GM19397 (cell line): ENCODE data around the gene ADGRG3.

Source experiments
- ATAC-seq: cut with Tn5 transposase; IDR thresholded peaks from one replicate; pipeline ENCODE4 v1.9.1; 2021; ENCODE audit warnings: mild to moderate bottlenecking, moderate library complexity; ENCODE audit not compliant: unreplicated experiment

ADGRG3 gene

GRCh38 chr16:57694725-57695679 lies 26.9 kb downstream of the ADGRG3 start, which contains the start of gene DRC7:
DRC7 (plus strand) TSS chr16:57694806; CDS start chr16:57697950, 3,144 bp downstream.
- ATAC-seq: no peak

GRCh38 chr16:57695680-57696069 lies 27.6 kb downstream of the ADGRG3 start:
- ATAC-seq: no peak

DNA sequence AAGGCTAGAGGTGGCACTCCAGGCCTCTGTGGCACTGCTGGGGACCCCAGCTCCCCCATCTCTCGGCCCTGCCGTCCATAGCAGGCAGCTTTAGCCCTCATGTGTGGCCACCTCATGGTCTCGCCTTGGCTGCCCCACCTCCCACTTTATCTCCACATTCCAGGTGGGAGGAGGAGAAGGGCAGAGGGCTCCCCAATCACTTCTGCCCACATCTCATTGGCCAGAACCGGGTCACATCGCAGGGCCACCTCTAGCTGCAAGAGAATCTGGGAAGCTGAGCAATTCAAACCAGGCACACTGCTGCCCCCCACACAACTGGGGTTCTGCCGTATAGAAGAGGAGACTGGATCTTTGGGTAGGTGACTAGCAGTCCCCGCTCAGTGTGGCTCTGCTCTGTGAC lies 28.1 kb downstream of the ADGRG3 start:
- ATAC-seq: no peak

GRCh38 chr16:57697896-57698537 lies 29.9 kb downstream of the ADGRG3 start:
- ATAC-seq: no peak

DNA sequence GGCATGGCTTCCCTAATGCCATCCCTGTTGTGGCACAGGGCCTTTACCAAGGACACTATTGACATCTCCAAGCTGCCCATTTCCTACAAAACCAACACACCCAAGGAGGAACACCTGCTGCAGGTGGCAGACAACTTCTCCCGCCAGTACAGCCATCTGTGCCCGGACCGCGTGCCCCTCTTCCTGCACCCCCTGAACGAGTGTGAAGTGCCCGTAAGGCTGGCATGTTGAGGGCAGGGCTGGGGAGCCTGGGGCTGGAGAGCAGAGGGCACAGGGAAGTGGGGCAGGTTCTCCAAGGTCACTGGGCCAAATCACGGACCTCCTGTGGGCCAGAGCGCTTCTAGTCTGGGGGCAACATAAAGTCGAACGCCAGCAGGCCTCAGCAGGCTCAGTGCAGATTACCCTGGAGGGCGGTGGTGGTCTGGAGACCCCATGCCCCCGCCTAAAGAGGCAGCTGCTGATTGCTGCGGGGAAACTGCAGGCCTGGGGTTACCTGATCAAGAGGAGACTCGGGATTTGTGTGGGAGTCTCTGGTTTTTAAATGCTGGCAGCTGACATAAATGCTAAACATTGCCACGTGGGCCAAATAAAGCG lies 30.8 kb downstream of the ADGRG3 start:
- ATAC-seq: no peak

- no peak for ATAC-seq
Observed at GRCh38 chr16:57699481-57699880, 31.4 kb downstream of the ADGRG3 start.

GRCh38 chr16:57699899-57700298 lies 31.8 kb downstream of the ADGRG3 start:
- no peak for ATAC-seq

DNA sequence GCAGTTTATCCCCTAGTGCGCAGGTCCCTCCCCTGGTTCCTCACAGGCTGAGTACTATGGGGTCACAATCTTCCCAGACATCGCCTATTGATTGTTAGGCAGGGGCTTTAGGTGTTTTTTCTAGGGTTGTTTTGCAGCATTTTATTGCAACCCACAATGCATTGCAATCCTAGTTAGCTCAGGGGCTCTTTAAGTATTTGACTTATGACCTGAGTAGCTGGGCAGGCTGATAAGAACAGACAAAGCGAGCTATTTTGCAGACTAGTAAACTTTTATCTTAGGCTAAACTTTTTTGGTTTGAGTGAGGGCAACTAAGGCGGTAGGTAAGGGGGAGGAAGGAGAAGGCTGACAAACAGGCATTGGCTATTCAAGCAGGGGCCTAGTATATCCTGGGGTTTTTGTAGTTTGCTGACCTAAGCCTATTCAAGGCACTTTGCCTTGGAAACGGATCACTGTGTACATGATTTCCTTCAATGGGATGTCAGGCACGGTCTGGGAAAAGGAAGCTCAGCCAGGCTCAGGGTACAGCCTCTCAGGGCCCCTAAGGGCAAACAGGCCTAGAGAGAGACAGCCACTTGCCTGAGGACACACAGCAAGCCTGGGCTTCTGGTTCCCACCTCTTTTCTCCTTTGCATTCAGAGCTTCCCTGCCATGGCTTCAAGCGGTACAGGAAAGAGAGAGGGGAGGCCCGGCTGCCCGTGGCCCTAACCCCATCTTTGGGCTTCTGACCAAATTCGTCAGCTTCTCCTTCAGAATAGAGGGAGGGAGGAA lies 32.9 kb downstream of the ADGRG3 start:
- no peak for ATAC-seq

- ATAC-seq: no peak
Observed at GRCh38 chr16:57701759-57702371, 33.8 kb downstream of the ADGRG3 start.

DNA sequence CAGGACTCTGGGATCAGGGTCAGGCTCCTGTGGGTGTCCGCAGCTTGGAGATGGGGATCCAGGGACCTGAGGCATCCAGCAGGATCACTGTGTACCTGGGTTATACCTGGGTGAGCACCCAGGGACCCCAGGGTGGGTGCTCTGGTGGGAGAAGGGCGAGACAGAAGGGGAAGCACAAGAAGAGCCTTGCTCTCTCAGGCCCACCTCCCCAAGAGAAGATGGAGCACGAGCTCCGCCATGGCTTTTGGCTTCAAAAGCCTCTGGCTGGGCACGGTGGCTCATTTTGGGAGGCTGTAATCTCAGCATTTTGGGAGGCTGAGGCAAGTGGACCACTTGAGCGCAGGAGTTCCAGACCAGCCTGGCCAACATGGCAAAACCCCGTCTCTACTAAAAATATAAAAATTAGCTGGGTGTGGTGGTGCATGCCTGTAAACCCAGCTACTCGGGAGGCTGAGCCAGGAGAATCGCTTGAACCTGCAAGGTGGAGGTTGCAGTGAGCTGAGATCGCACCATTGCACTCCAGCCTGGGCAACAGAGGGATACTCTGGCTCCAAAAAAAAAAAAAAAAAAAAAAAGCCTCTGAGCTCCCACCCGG lies 35.4 kb downstream of the ADGRG3 start:
- no peak for ATAC-seq

DNA sequence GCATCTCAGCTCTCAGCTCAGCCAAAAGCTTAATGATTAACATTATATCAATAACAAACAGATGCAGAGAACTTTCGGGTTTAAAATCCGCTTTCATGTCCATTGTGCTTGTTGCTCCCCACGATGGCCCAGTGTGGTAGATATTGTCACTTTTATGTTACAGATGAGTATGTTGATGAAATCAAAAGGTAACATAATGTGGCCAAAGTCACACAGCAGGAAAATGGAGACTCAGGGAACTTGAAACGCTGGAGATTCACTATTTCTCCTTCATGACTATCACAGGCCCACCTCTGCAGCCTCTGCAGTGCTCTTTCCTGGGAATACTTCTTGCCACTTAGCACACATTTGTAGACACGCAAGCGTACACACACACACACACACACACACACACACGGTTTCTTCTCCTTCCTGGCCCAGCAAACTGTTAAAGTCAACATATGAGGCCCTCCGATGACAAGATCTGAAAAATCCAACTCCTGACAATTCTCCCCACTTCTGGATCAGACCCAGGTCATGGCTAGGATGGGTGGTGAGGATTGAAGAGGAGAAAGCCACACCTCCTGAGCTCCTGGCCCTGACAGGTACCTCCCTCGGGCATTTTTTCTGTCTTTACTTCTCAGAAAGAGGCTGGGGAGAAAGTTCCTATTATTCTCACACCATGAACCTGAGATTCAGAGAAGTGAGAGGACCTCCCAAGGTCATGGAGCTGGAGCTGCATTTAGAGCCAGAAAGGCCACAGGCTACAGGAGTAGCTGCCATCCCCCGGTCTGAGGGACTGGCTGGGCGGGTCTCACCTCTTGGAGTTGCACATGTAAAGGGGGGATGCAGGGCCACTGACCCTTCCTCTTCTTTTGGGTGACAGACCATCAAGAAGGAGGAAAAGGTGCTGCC lies 36.2 kb downstream of the ADGRG3 start:
- ATAC-seq: no peak

DNA sequence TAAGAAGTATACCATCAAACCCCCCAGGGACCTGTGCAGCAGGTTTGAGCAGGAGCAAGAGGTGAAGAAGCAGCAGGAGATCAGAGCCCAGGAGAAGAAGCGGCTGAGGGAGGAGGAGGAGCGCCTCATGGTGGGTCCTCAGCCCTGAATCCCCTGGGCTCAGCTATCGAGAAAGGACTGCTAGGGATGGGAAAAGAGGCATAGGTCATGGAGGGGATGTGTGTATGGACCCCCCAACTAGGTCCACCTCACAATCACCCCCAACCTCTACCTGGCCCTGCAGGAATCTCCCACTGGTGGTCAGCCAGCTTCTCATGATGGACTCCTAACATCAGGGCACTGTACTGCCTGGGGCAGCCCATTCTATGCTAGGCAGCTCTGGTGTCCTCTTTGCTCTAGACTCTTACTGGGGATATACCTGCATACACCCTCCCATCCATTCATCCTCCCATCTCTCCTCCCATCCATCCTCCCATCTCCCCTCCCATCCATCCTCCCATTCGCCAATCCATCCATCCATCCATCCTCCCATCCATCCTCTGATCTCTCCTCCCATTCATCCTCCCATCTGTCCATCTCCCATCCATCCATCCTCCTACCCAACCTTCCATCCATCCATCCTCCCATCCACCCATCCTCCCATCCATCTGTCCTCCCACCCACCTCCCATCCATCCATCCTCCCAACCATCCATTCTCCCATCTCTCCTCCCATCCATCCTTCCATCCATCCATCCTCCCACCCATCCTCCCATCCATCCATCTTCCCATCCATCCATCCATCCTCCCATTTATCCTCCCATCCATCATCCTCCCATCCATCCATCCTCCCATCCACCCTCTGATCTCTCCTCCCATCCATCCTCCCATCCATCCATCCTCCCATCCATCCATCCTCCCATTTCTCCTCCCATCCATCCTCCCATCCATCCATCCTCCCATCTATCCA lies 37.1 kb downstream of the ADGRG3 start:
- ATAC-seq: no peak

DNA sequence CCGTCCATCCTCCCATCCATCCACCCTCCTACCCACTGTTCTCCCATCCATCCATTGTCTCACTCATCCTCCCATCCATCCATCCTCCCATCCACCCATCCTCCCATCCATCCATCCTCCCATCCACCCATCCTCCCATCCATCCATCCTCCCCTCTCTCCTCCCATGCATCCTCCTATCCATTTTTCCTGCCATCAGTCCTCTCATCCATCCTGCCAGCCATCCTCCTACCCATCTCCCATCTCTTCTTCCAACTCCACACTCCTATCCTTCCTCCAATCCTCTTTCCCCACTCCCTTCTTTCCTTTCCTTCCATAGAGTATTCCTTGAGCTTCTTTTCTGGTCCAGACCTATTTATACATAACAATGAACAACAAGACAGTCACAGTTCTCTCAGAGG lies 38.6 kb downstream of the ADGRG3 start:
- ATAC-seq: no peak

- ATAC-seq: no peak
Observed at GRCh38 chr16:57707331-57707730, 39.2 kb downstream of the ADGRG3 start.

DNA sequence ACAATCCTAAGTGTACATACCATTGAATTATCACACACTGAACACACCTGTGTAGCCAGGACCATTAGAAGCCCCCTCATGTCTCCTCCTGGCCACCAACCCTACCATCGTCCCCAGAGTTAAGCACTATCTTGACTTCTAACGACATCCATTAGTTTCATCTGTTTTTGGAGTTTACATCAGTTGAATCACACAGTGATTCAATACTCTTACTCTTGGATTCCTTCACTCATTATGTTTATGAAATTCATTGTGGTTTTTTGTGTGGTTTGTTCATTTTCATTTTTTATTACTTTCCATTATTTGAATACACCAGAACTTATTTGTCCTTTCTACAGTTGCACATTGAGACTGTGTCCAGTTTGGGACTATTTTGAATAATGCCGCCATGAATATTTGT lies 40.1 kb downstream of the ADGRG3 start:
- no peak for ATAC-seq

GRCh38 chr16:57709663-57710062 lies 41.6 kb downstream of the ADGRG3 start:
- ATAC-seq: no peak

DNA sequence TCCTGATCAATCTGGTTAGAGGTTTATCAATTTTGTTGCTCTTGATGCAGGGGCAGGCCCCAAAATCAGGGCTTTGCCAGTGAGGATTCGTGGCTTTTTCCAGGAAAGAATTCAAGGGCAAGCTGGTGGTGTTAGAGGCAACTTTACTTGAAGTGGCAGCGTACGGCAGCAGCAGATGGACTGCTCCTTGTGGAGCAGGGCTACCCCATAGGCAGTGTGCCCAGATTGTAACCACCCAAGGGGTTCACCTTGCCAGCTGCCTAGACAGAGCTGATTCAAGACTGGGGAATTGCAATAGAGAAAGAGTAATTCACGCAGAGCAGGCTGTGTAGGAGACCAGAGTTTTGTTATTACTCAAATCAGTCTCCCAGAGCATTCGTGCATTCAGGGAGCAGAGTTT lies 43.2 kb downstream of the ADGRG3 start:
- ATAC-seq: no peak

DNA sequence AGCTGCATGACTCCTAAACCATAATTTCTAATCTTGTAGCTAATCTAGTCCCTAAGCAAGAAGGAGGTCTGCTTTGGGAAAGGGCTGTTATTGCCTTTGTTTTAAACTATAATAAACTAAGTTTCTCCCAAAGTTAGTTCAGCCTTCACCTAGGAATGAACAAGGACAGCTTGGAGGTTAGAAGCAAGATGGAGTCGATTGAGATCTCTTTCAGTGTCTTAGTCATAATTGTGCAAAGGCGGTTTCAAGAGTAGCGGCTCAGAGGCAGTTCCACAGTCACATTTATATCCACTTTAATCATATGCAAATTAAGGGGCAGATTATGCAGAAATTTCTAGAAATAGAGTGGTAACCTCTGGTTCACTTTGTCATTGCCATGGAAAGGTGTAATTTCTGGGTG lies 43.9 kb downstream of the ADGRG3 start:
- no peak for ATAC-seq
